GM18867 (cell line): Measurements from ENCODE around the gene WASHC1.
"Not testable (repeated sequence)": the region's sequence is repeated elsewhere in the genome, so short reads cannot be mapped to it uniquely, and the experiment has no call there.

Experiments used
- ATAC-seq: cut with Tn5 transposase; IDR thresholded peaks from one replicate; pipeline ENCODE4 v1.9.1; 2021; ENCODE audit warnings: mild to moderate bottlenecking, moderate library complexity; ENCODE audit not compliant: unreplicated experiment

The WASHC1 gene

DNA sequence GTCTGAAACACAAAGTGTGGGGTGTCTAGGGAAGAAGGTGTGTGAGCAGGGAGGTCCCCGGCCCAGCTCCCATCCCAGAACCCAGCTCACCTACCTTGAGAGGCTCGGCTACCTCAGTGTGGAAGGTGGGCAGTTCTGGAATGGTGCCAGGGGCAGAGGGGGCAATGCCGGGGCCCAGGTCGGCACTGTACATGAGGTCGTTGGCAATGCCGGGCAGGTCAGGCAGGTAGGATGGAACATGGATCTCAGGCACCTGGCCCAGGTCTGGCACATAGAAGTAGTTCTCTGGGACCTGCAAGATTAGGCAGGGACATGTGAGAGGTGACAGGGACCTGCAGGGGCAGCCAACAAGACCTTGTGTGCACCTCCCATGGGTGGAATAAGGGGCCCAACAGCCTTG lies 12.4 kb downstream of the WASHC1 start:
- ATAC-seq: not testable (repeated sequence)

DNA sequence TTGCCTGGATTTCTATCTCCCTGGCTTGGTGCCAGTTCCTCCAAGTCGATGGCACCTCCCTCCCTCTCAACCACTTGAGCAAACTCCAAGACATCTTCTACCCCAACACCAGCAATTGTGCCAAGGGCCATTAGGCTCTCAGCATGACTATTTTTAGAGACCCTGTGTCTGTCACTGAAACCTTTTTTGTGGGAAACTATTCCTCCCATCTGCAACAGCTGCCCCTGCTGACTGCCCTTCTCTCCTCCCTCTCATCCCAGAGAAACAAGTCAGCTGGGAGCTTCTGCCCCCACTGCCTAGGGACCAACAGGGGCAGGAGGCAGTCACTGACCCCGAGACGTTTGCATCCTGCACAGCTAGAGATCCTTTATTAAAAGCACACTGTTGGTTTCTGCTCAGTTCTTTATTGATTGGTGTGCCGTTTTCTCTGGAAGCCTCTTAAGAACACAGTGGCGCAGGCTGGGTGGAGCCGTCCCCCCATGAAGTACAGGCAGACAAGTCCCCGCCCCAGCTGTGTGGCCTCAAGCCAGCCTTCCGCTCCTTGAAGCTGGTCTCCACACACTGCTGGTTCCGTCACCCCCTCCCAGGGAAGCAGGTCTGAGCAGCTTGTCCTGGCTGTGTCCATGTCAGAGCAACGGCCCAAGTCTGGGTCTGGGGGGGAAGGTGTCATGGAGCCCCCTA lies 15.0 kb downstream of the WASHC1 start:
- ATAC-seq: not testable (repeated sequence)

DNA sequence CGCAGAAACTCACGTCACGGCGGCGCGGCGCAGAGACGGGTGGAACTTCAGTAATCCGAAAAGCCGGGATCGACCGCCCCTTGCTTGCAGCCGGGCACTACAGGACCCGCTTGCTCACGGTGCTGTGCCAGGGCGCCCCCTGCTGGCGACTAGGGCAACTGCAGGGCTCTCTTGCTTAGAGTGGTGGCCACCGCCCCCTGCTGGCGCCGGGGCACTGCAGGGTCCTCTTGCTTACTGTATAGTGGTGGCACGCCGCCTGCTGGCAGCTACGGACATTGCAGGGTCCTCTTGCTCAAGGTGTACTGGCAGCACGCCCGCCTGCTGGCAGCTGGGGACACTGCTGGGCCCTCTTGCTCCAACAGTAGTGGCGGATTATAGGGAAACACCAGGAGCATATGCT lies 18.1 kb downstream of the WASHC1 start:
- not testable (repeated sequence) for ATAC-seq

DNA sequence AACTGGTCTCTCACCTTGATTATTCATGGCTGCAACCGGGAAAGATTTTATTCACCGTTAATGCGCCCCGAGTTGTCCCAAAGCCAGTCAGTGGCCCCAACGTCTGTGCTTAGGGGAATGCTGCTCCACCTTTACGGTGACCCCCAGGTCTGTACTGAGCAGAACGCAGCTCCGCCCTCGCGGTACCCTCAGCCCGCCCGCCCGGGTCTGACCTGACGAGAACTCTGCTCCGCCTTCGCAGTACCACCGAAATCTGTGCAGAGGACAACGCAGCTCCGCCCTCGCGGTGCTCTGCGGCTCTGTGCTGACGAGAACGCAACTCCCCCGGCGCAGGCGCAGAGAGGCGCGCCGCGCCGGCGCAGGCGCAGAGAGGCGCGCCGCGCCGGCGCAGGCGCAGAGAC lies 18.6 kb downstream of the WASHC1 start:
- ATAC-seq: not testable (repeated sequence)

GRCh38 chr9:10207-10606 lies 19.0 kb downstream of the WASHC1 start:
- ATAC-seq: not testable (repeated sequence)
